Activated T-cell treated with anti-CD3 and anti-CD28 coated beads for 1 hour (primary cell): ENCODE data around the gene KDM4C.
"Not testable (repeated sequence)": the region's sequence is repeated elsewhere in the genome, so short reads cannot be mapped to it uniquely, and the experiment has no call there.

Experiments used
- DNase-seq: peaks from one replicate; pipeline ENCODE4 v3.0.0-alpha.2; 2020; ENCODE audit warnings: low read depth

KDM4C gene

GRCh38 chr9:6936103-6936502, 178.3 kb downstream of the KDM4C start:
- DNase-seq = no peak

DNA sequence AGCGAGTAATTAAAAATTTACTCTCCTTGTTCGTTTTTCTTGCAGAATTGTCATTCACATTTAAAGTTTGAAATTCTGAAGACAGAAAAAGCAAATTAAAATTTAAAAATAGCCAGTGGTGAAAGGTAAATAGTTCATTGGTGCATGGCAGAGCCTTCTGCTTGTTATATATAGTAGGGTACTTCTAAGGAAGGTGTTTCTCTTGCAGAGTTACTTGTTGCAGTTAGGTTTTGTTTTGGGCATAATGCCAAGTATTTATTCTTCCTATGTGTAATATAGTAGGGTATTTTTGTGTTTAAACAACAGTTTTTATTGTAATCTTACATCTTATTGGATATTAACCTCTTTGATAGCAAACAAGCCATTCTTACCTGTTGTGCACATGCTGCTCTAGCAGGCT, 179.4 kb downstream of the KDM4C start:
- DNase-seq = no peak

GRCh38 chr9:6938447-6938846, 180.7 kb downstream of the KDM4C start:
- DNase-seq = no peak

GRCh38 chr9:6938873-6939272, 181.1 kb downstream of the KDM4C start:
- no peak for DNase-seq

GRCh38 chr9:6941501-6941900, 183.7 kb downstream of the KDM4C start:
- DNase-seq = no peak

- DNase-seq = no peak
These were observed 184.6 kb downstream of the KDM4C start for GRCh38 chr9:6942406-6942805.

DNA sequence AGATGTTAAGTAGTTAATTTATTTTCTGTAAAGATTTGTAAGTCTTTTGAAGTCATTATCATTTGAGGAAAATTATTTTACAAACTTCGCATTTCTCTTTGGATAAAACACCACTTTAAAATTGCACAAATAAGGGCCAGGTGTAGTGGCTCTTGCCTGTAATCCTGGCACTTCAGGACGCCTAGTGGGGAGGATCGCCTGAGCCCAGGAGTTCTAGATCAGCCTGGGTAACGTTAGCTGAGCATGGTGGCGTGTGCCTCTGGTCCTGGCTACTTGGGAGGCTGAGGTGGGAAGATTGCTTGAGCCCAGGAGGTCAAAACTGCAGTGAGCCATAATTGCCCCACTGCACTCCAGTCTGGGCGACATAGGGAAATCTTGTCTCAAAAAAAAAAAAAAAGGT, 185.5 kb downstream of the KDM4C start:
- no peak for DNase-seq

DNA sequence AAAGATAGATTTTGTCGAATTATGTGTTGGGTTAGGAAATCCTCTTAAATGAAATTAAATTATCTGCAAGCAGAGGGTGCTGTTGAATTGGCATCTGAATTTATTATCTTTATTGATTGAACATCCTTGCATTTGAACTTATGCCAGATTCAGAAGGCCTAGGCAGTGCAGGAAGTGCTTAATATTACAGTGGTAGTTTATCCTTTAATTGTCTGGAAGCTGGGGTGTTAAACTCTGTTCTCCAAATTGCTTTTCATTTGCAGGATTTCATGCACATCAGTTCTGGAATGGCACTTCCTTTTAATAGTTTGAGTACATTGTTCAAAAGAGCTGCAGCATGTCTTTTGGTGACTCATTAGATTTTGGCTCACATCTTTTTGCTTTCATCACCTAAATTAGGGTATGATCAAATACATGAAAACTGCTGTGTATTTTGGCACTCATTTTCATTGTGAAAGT, 186.3 kb downstream of the KDM4C start:
- DNase-seq = no peak

- no peak for DNase-seq
These were observed 187.1 kb downstream of the KDM4C start for GRCh38 chr9:6944896-6945295.

DNA sequence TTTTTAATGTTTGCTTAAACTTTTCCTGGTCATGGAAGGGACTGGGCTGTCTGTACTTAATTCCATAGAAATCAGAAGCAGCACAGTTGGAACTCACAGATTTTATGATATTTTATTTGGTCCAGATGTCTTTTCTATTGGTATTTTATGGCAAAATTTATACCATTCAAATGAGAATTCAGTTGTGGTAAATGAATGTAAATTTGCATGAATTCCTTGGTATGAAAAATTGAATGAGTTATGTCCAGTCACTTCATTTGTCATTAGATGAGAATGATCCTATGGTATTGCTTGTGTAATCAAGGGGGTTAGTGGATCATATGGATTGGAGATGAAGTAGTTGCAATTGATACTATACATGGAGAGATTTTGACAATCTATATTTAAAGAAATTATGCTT, 188.0 kb downstream of the KDM4C start:
- DNase-seq = no peak

- no peak for DNase-seq
These were observed 188.9 kb downstream of the KDM4C start for GRCh38 chr9:6946583-6947166.

DNA sequence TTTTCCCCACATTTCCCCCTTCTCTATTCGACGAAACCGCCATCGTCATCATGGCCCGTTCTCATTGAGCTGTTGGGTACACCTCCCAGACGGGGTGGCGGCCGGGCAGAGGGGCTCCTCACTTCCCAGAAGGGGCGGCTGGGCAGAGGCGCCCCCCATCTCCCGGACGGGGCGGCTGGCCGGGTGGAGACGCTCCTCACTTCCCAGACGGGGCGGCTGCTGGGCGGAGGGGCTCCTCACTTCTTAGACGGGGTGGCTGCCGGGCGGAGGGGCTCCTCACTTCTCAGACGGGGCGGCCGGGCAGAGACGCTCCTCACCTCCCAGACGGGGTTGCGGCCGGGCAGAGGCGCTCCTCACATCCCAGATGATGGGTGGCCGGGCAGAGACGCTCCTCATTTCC, 191.1 kb downstream of the KDM4C start:
- DNase-seq = not testable (repeated sequence)

GRCh38 chr9:6955251-6955921, 197.6 kb downstream of the KDM4C start:
- DNase-seq = no peak

DNA sequence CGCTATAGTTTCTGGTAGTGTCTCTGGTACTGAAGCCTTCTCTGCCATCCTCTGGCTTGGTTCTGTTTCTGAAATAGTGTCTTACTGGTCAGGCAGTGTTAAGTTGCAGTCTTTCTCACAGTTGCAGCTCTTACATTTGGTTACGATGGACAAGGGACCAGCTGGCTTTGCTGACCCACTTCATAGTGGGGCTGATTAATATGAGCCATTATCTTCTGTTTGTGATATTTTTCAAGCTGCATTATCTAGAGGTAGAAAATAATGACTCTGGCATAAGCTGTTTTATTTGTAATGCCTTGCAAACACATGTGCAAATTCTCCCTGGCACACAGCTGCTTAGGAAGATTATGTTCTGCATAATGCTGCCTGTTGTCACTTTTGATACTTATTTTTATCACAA, 199.1 kb downstream of the KDM4C start:
- DNase-seq = no peak

GRCh38 chr9:6959270-6960000, 201.7 kb downstream of the KDM4C start:
- DNase-seq = no peak

- no peak for DNase-seq
These were observed 203.0 kb downstream of the KDM4C start for GRCh38 chr9:6960777-6961176.

DNA sequence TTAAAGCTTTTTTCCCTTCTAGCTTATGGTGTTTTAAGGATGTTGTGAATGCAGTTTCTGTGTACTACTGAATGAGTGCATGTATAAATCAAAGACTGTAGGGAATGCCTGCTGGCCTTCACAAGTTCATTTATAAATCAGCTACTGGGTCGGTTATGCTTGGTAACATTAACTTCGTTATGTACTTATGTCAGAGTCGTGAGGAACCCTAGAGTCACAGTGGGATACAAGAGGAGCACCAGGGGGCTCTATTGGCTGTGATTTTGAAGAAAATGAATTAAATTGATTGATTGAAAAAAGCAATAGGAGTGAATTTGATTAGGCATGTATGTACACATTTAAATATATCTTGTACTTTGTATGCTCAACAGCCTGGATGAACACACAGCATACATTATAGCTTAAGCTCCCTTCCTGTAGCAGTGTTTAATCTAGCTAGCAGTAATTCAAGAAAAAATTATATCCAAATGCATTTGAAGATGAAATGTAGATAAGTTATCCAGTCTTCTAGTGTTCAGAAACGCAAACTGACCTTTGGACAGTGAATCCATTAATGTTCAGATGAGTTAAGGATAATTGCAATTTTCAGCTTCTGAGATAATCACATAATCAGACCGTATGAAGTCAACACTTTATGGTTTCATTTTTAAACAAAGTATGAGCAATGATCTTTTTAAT, 204.2 kb downstream of the KDM4C start:
- DNase-seq = no peak

GRCh38 chr9:6965566-6965965, 207.8 kb downstream of the KDM4C start:
- no peak for DNase-seq

DNA sequence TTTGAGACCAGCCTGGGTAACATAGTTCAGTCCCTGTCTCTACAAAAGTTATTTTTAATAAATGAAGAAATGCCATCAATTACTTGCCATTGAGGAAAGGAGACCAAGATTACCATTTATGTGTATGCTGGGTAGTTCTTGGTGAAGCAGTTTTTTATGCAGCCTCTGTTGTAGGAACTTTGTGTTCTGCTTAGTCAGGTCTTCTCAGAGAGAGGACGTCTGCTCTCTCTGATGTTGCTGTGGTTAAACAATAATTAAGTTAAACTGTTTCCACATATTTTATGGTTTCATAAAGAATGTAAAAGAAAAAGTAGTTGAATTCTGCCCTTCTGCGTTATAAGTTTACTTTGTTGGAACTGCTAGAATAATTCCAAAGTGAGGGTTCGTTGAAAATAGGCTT, 210.5 kb downstream of the KDM4C start:
- no peak for DNase-seq

DNA sequence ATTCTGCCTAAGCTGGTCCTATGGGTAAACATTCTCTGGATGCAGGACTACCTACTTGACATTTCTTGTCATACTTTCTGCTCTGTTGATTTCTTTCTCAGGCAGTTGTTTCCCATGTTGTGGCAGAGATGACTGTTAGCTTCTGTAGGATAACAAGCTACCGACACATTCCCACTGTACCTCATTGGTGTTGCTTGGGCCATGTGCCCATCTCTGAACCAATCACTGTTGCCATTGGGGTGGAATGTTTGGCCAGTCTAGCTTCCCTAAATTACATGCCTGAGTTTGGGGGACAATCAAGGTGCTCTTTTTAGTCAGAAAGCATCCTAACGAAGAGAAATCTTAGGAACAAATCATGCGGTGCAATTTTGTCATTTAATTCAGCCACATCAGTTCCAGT, 212.0 kb downstream of the KDM4C start:
- DNase-seq = no peak

DNA sequence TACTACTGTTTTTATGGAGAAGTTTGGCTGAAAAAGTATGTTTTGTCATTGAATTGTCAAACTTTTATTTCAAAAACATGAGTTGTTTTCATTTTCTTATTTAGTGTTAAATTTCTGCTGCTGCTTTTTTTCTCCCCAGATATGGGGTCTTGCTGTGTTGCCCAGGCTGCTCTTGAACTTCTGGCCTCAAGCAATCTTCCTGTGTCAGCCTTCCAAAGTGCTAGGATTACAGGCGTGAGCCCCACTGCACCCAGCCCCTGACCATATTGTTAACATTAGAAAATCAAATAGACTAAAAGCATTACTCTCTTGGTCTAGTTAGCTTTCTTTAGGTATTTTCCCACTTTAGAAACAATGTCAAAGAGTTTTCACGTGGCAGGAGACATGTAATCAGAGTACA, 215.3 kb downstream of the KDM4C start:
- DNase-seq = no peak

GRCh38 chr9:6973762-6974161, 216.0 kb downstream of the KDM4C start:
- no peak for DNase-seq

- DNase-seq = no peak
These were observed 217.4 kb downstream of the KDM4C start for GRCh38 chr9:6975198-6975597.
